Measurements from ENCODE around the gene DRAXIN.

The DRAXIN gene, protein sequence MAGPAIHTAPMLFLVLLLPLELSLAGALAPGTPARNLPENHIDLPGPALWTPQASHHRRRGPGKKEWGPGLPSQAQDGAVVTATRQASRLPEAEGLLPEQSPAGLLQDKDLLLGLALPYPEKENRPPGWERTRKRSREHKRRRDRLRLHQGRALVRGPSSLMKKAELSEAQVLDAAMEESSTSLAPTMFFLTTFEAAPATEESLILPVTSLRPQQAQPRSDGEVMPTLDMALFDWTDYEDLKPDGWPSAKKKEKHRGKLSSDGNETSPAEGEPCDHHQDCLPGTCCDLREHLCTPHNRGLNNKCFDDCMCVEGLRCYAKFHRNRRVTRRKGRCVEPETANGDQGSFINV

DNA sequence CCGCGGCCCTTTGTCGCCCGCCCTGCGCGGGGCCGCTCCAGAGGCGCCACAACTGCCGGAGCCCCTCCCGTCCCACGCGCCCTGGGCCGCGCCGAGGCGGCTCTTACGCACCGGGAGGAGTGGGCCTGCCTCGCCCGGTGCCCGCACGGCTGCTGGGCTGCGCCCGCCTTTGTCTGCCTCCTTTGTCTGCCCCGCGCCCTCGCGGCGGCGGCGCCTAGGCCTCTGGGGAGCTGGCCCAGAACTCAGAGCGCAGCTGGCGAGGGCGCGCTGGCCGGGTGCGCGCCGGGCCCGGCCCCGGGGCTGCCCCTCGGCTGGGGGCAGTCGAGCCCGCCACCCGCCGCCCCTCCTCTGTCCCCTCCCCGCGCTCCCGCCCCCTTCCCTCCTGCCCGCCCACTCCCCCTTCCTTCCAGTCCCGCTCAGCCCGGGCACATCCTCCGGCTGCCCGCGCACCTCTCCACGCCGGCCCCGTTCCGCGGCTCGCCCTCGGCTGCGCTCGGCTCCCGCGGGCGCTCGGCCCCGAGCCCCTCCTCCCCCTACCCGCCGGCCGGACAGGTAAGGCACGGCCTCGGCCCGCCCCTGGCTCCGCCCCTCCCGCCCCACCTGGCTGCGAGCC is at the start of gene DRAXIN:
Gene DRAXIN, plus strand, starts transcription at position 409 of the 613 bp plus-strand sequence. CDS start 14,549 bp downstream, outside the sequence.
- no peak for DNase-seq (ENCODE audit: low spot score)

DNA sequence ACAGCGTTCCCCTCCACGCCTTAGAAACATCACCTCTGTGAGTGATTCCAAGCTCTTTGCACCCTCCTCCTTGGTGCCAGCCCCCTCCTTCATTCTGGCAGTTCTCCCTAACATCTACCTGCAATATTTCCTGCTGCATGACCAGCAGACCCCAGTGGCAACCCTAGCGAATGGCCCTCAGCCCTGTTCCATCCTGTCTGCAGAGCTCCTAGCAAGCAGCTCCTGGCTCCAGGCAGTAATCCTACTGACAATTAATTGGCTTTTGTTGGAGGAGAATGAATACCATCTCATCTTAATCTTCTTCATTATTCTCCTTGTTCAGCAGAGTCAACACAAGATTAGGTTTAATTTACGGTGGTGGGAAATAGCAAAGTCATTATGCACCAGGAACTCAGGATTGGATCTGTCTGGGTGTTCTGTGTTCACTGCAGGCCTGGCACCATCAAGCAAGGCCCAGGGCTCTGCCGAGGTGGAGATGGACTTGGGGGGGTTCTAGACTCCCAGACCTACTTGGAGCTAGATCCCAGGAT is 49.7 kb upstream of the DRAXIN start:
- DNase-seq (ENCODE audit: low spot score), result no peak

DNA sequence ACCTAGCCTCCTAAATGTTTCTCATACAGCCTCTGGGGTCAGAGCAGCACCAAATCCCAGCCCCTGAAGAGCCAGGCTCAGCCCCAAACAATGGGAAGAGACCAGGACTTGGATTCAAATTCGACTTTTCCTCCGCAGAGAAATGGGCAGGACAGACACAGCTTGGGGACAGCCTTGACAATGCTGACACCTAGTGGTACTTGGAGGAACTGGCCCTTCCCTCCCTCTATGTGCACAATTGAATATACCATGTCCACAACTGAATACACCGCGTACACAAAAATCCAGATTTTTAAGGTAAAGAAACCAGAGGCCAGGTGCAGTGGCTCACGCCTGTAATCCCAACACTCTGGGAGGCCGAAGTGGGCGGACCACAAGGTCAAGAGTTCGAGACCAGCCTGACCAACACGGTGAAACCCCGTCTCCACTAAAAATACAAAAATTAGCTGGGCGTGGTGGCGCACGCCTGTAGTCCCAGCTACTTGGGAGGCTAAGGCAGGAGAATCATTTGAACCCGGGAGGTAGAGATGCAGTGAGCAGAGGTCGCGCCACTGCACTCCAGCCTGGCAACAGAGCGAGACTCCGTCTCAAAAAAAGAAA is 49.0 kb upstream of the DRAXIN start:
- DNase-seq (ENCODE audit: low spot score), result peak; percentile 70

DNA sequence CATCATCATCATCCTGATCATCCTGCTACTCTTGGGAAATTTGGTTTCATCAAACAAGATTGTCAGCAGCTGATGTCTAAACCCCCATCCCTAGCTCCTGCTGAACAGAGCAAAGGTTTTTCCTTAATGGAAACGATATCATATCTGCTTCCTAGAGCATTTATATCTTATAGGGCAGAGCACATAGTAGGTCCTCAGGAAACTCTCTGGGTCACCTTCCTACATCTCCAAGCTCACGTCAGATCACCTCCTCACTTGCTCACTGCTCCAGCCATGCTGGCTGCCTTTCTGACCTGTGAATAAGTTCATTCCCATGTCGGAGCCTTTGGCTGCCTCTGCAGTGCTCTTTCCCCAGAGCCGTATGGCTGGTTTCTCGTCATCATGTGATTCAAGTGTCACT is 47.7 kb upstream of the DRAXIN start:
- no peak for DNase-seq (ENCODE audit: low spot score)

DNA sequence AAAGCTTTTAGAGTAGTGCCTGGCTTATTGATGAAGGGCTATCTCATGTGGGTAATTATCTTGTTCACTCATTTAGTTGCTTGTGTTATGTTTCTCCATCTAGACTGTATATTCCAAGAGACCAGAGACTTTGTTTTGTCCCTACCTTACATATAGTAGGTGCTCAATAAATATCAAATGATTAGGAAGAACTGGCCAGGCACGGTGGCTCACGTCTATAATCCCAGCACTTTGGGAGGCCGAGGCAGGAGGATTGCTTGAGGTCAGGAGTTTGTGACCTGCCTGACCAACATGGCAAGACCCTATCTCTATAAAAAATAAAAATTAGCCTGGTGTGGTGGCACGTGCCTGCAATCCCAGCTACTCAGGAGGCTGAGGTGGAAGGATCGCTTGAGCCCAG is 46.2 kb upstream of the DRAXIN start:
- DNase-seq (ENCODE audit: low spot score), result no peak

DNA sequence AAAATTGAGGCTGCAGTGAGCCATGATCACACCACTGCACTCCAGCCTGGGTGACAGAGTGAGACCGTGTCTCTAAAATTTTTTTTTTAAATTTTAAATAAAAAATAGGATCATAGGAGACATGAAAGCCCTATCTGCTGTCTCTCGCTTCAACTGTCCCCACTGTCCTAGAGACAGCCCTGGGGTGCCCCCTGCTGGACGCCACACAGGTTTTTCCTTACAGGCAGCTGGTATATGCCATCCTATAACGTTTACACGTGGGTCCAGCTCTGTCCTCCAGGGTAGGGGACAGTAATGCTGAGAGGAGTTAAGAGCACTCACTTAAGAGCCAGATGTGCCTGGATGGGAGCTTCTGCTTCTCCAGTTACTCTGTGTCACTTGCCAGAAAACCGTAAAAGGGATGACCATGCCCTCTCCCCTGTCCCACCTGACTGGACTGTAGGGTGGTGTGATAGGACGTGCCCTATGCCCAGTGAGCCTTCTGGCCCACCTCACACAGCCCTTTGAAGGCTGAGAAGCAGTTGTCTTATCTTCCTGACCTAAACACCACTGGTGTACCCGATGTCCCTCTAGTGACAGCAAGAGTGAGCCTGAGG is 45.7 kb upstream of the DRAXIN start:
- peak; percentile 64 for DNase-seq (ENCODE audit: low spot score)

DNA sequence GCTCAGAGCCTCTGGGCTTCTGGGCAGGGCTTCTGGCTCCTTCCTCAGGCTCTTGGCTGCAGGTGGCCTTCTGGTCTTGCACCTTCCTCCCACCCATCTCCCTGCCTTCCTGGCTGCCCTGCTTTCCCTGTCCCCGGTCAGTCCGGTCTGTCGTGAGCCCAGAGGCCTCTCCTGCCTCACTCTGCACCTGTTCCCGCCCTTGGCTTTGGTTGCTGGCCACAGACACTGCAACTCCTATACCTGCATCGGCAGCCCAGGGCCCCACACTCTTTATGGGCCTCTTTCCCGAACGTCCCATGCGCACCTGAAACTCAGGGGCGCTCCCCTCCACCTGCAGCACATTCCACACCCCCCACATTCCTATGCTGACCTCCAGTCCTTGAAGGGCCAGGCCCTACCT is 45.2 kb upstream of the DRAXIN start:
- no peak for DNase-seq (ENCODE audit: low spot score)

DNA sequence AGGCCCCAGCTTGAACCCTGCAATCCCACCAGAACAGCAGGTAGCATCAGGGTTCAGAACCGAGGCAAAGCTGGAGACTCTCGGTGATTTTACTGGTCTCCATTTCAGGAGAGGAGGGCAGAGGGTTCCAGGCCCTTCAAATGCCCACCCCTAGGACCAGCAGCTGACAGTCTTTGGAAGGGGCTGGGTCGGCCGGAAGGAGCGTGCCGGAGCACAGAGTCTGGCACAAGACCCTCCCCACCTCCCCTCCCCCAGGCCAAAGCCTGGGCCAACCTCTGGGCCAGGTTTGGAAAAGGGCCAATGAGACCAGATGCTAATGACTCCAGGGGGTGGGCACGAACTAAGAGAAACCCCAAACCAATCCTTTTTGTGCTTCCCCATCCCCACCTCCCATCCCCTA is 44.2 kb upstream of the DRAXIN start:
- DNase-seq (ENCODE audit: low spot score), result no peak

DNA sequence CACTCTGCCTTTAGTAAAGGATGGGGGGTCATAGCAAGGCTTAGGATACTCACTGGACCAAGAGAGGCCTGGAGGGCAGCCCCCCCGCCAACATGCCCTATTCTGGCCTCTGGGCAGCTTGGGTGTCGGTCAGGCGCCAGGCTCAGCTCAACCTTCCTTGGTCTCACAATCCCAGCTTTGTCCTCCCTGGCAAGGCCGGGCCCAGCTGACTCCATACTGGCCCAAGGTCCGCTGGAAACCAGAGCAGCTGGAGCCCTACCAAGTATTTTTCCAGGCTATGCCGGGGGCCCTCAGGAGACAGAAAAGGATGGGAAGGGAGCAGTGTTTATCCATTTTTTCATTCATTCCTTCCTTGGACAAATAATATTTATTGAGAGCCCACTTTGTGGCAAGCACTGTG is 43.5 kb upstream of the DRAXIN start:
- no peak for DNase-seq (ENCODE audit: low spot score)

DNA sequence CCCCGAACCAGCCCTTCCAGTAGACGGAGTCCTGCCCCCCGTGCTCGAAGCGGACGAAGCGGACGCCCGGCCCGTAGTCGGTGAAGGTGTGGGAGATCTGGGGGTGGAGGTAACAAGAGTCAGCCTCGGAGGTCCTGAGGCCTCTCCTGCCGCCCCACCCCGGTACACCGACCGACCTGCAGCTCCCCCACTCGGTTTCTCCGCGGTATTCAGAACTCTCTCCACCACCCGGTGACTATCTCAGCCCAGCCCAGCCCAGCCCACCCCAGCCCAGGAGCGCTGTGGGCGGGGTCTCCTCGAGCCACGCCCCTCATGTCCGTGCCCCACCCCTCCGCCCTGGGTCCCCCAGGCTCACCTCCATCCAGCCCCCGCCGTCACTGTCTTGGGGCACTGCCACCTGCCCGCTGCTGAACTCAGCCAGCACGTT is 42.8 kb upstream of the DRAXIN start:
- no peak for DNase-seq (ENCODE audit: low spot score)

DNA sequence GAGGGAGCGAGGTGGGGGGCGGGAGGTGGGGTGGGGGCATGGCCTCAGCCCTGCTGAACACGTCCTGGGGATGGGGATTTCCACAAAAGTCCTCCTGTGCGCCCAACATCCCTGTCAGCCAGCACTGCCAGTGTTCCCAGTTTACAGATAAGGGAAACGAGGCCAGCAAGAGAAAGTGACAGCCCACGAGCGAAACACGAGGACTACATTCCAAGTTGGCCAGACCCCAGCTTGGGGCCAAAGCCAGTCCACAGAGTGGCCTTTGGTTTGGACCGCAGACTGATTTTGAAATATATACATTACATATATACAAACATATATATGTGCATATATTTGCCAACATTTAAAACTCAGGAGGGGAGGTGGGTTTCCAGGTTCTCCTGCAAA is 42.3 kb upstream of the DRAXIN start:
- DNase-seq (ENCODE audit: low spot score), result no peak

DNA sequence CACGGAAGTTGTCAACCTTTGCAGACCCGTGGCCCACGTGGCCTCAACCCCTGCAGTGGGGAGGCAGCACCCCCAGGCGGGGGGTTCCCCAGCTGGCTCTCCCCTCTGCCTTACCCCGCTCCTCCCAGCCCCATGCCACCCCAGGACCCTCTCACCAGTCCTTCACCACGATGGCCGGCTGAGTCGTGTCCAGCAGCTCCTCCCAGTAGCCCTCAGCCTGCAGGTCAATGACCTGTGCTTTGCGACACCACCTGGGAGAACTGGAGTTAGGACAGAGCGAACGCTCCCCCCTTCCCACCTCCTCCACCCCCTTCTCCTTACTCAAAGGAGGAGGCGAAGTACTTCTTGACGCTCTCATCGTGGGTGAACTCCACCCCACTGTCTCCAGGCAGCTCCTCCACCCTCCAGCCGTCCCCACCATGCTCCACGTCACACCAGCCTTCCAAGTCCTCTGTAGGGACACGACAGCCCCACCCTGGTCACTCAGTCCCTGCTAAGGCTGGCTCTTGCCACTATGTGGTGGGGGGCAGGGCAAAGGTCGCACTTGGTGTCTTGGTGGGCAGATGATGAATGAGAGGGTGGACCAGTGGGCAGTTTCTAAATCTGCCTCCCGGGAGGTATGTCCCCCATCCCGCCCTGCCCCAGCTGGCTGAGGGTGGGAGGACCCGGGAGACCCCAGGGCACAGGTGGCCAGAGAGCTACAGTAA is 41.7 kb upstream of the DRAXIN start:
- DNase-seq (ENCODE audit: low spot score), result peak; percentile 61

DNA sequence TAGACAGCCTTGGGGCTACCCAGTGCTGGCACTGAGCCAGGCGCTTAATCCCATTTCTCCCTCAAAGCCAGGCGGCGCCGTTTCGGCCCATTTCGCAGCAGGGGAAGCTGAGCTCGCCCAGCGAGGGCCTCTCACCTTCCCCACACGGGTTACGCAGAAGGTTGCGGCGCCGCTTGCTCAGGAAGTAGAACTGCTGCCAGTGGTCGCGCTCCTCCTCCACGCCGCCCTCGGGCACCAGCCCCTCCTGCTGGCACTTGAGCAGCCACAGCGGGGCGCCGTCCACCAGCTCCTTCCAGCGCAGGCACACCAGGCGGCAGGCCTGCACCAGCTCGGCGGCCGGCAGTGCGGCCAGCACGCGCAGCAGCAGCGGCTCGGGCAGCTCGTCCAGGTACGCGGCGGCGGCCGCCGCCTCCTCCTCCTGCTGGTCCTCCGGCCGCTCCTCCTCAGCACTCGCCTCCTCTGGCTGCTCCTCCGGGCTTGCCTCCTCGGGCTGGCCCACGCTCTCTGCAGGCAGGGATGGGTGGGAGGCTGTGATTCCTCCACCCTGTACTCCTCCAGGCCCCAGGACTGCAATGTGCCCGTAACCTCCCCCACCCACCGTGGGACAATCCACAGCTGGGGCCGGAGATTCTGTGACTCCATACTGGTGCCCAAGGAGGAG is 41.0 kb upstream of the DRAXIN start:
- peak; percentile 83 for DNase-seq (ENCODE audit: low spot score)

DNA sequence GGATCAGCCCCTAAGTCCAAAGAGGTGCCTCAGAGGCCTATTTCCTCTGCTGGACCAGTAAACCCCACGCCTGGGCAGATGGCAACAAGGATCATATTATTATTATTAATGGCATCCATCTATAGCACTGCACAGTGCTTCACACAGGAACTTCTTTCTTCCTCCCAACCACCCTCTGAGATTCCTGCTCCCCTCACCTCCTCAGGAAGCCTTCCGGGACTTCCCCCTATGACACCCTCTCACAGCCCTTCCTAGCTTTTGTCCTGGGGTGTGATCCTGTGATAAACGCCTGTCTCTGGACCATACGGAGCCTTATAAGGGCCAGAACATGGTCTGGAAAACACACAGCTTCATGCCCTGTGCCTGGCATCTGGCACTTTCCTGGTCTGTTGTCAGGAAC is 40.5 kb upstream of the DRAXIN start:
- no peak for DNase-seq (ENCODE audit: low spot score)

DNA sequence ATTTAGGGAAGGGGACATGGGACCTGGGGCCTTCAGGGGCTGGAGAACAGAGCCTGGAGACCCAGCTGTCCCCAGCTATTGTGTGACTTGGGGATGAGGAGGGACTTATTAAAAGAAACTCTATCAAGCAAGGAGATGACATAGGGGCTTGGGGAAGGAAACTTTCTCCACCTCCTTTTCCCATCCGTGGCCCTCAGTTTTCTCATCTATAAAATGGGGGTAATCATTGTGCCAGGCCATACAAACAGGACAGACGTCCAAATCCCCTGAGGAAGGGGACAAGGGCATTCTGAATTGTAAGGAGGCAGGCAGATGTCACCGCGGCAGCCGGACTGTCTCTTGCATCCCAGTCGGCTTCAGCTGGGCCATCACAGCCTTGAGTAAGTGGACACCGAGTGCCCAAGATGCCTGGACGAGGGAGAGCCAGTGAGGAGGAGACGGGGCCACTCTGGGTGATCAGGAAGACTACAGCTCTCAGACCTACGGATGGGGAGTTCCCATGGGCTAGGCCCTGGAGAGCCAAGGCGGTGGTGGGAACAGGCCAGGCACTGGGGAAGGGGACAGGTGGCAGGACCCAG is 39.2 kb upstream of the DRAXIN start:
- no peak for DNase-seq (ENCODE audit: low spot score)

DNA sequence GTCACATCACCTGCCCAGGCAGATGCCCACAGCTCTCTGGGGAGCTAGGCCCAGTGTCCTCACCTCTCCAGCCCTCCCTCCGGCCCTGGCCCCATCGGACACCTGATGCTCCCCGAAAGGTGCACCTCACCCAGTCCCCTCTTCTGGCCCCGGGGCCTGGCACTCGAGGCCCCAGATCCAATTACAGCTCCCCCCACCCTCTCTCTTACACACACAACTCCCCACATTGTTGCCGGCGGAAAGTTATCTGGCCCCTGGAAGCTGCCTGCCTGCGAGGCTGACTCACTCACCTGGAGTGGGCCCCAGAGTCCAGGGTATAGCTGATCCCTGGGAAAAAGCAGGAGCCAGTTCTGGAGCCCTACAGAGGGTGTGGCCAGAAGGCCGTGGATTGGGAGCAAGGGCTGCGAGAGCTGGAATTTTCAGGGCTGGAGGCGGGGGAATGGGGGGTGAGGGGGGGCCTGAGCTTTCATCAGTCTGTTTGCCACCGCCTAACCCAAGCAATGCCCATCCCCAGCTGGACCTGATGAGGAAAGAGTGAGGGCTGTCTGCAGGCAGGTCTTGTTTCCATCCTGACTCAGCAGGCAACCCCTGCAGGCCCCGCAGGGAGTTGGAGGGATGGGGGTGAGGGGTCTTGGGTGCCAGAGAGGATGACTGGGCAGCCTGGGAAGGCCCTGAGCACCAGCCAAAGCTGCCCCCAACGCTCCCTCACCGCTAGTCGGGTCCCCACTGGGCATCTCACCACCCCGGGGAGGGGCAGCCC is 38.2 kb upstream of the DRAXIN start:
- DNase-seq (ENCODE audit: low spot score), result peak; percentile 71

DNA sequence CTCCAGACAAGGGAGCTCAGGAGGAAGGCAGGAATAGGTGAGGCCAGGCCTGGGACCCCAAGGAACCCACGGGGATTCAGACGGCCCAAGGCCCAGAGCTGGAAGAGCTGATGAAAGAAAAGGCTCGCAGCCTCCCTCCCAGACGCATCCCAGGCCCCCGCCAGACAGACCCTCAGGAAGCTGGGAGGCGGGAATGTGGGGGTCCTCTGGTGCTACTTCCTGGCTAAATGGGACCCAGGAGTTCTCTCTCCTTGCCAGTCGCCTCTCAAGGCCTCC is 37.7 kb upstream of the DRAXIN start:
- no peak for DNase-seq (ENCODE audit: low spot score)

DNA sequence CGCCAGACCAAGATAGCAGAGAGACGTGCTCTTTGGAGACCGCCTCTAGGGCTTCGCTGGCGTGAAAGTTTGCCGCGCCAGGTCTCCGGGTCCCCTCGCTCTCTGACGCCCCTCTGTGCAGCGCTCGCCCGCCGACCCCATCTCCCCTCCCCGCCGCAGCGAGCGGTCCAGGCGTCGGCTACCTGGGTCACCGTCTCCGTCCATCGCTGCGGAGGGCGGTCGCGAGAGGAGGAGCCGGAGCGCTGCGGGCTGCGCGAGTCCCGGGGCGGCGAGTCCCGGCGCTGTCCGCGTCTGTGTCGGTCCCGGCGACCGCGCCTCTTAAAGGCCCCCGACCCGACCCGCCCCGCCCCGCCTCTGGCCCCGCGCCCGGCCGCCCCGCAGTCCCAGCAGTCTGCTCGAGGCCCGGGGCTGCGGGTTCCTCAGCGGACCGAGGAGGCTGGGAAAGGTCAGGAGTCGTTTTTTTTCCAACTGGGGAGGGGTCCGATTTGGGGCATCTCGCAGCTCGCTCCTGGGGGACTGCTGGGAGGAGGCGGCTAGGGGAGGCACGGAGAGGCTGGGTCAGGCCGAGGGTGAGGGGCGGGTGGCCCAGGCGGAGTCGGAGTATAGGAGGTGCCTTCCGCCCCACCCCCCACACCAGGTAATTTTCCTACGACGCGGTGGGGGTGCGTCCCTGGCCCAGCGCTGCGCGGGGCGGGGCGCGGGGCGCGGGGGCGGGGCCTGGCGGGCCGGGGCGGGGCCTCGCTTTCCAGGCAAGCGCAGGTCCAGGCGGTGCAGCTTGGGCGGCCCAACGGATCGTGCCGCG is 37.2 kb upstream of the DRAXIN start, which contains the start of the genes FBXO2 and FBXO44:
Gene FBXO2, minus strand, starts transcription at position 293 of the 802 bp plus-strand sequence. Its CDS starts 89 bp downstream, at position 204.
Gene FBXO44, plus strand, starts transcription at position 741 of the 802 bp plus-strand sequence. CDS start 959 bp downstream, outside the sequence.
- DNase-seq (ENCODE audit: low spot score), result peak; percentile 77

All from HuH-7.5 (cell line).